Mononuclear cell (primary cell): ENCODE results near the gene RBM15. TPM values are rescaled to one million over a fixed set of nuclear protein-coding genes. Genes with fewer than 3 reads are reported as not detected.

Source experiments
- H3K27me3 ChIP-seq: 2 replicates; pipeline ENCODE4 v1.6.0; 2011; ENCODE audit warnings: low read length, control low read depth; ENCODE audit not compliant: insufficient read depth
- H3K4me1 ChIP-seq: 2 replicates; pipeline ENCODE4 v1.5.1; 2011; ENCODE audit warnings: mild to moderate bottlenecking, low read length, control low read depth; ENCODE audit not compliant: insufficient read depth
- H3K4me3 ChIP-seq: 2 replicates; pipeline ENCODE4 v1.5.1; 2011; ENCODE audit warnings: mild to moderate bottlenecking, low read length, moderate library complexity
- H3K9me3 ChIP-seq: 2 replicates; pipeline ENCODE4 v1.5.1; 2011; ENCODE audit warnings: low read depth, mild to moderate bottlenecking, control low read depth, low read length
- total RNA-seq: library from RNA; depleted of rRNA; stranded (reverse); fragments of >200 nt; gene quantifications from one replicate; pipeline ENCODE4 v1.2.3, GENCODE V29; 2012

Gene RBM15
- total RNA-seq, 1 donor, result 66.4 TPM

- Histone ChIP-seq H3K9me3 (no peaks in the 10 kb centered on the region), H3K4me3 (no peak overlapping the region), H3K27me3 (no peaks in the 10 kb centered on the region), H3K4me1 (peaks cover 9% of the 10 kb centered on the region)
These were observed 16.1 kb downstream of the RBM15 start for GRCh38 chr1:110355321-110355720.

- no peaks in the 10 kb centered on the region for H3K27me3 ChIP-seq
These were observed 17.2 kb downstream of the RBM15 start for GRCh38 chr1:110356379-110356778.

GRCh38 chr1:110360431-110360830 is 21.3 kb downstream of the RBM15 start:
- Histone ChIP-seq H3K4me3 (no peak overlapping the region), H3K4me1 (peaks cover 6% of the 10 kb centered on the region), H3K27me3 (no peaks in the 10 kb centered on the region), H3K9me3 (no peaks in the 10 kb centered on the region)

More at GRCh38 chr1:110356379-110356778, 17.2 kb downstream of the RBM15 start:
- H3K9me3 ChIP-seq, result no peaks in the 10 kb centered on the region
- peaks cover 6% of the 10 kb centered on the region for H3K4me1 ChIP-seq
- no peak overlapping the region for H3K4me3 ChIP-seq

GRCh38 chr1:110361856-110362255 is 22.7 kb downstream of the RBM15 start:
- H3K9me3 ChIP-seq, result no peaks in the 10 kb centered on the region
- H3K4me3 ChIP-seq, result no peak overlapping the region
- H3K4me1 ChIP-seq, result peaks cover 6% of the 10 kb centered on the region
- no peaks in the 10 kb centered on the region for H3K27me3 ChIP-seq

- Histone ChIP-seq H3K27me3 (no peaks in the 10 kb centered on the region), H3K4me1 (peaks cover 6% of the 10 kb centered on the region), H3K4me3 (no peak overlapping the region), H3K9me3 (no peaks in the 10 kb centered on the region)
These were observed 25.0 kb downstream of the RBM15 start for GRCh38 chr1:110364221-110364620.

GRCh38 chr1:110370827-110371226 is 31.6 kb downstream of the RBM15 start:
- no peaks in the 10 kb centered on the region for H3K9me3 ChIP-seq
- no peak overlapping the region for H3K4me3 ChIP-seq
- no peaks in the 10 kb centered on the region for H3K4me1 ChIP-seq
- H3K27me3 ChIP-seq, result no peaks in the 10 kb centered on the region

- no peak overlapping the region for H3K4me3 ChIP-seq
- no peaks in the 10 kb centered on the region for H3K9me3 ChIP-seq
- peaks cover 9% of the 10 kb centered on the region for H3K4me1 ChIP-seq
- H3K27me3 ChIP-seq, result no peaks in the 10 kb centered on the region
These were observed 36.3 kb downstream of the RBM15 start for GRCh38 chr1:110375490-110375889.

GRCh38 chr1:110380672-110381283 is 41.6 kb downstream of the RBM15 start:
- H3K9me3 ChIP-seq, result no peaks in the 10 kb centered on the region
- H3K4me1 ChIP-seq, result peaks cover 49% of the 10 kb centered on the region
- H3K4me3 ChIP-seq, result no peak overlapping the region
- no peaks in the 10 kb centered on the region for H3K27me3 ChIP-seq

- Histone ChIP-seq H3K4me3 (no peak overlapping the region), H3K27me3 (no peaks in the 10 kb centered on the region), H3K9me3 (no peaks in the 10 kb centered on the region), H3K4me1 (peaks cover 55% of the 10 kb centered on the region)
These were observed 44.2 kb downstream of the RBM15 start for GRCh38 chr1:110383251-110383990.

GRCh38 chr1:110384581-110385321 is 45.6 kb downstream of the RBM15 start:
- no peak overlapping the region for H3K4me3 ChIP-seq
- H3K4me1 ChIP-seq, result peaks cover 51% of the 10 kb centered on the region
- H3K27me3 ChIP-seq, result no peaks in the 10 kb centered on the region
- H3K9me3 ChIP-seq, result no peaks in the 10 kb centered on the region

- Histone ChIP-seq H3K9me3 (no peaks in the 10 kb centered on the region), H3K27me3 (no peaks in the 10 kb centered on the region), H3K4me1 (peaks cover 46% of the 10 kb centered on the region), H3K4me3 (no peak overlapping the region)
These were observed 46.2 kb downstream of the RBM15 start for GRCh38 chr1:110385369-110385768.

GRCh38 chr1:110387048-110387754 is 48.0 kb downstream of the RBM15 start:
- Histone ChIP-seq H3K27me3 (no peaks in the 10 kb centered on the region), H3K4me1 (peaks cover 34% of the 10 kb centered on the region)

GRCh38 chr1:110390096-110390495 is 50.9 kb downstream of the RBM15 start:
- peaks cover 11% of the 10 kb centered on the region for H3K4me1 ChIP-seq
- no peak overlapping the region for H3K4me3 ChIP-seq
- H3K27me3 ChIP-seq, result no peaks in the 10 kb centered on the region
- H3K9me3 ChIP-seq, result no peaks in the 10 kb centered on the region

More at GRCh38 chr1:110387048-110387754, 48.0 kb downstream of the RBM15 start:
- no peaks in the 10 kb centered on the region for H3K9me3 ChIP-seq
- no peak overlapping the region for H3K4me3 ChIP-seq

- no peaks in the 10 kb centered on the region for H3K27me3 ChIP-seq
These were observed 51.6 kb downstream of the RBM15 start, which contains the start of gene SLC16A4 for GRCh38 chr1:110390692-110391245. TSS of gene SLC16A4 (minus strand) at chr1:110391026. CDS start at chr1:110389323, 1,703 bp downstream.

More at GRCh38 chr1:110390692-110391245, 51.6 kb downstream of the RBM15 start, which contains the start of gene SLC16A4:
- peaks cover 6% of the 10 kb centered on the region for H3K4me1 ChIP-seq
- no peaks in the 10 kb centered on the region for H3K9me3 ChIP-seq
- H3K4me3 ChIP-seq, result no peak within 1 kb of the TSS
